Urinary bladder (tissue), 4 donors: ENCODE measurements around the gene CD53. TPM values are rescaled to one million over a fixed set of nuclear protein-coding genes. Genes with fewer than 3 reads are reported as not detected.
A peak's percentile ranks its signal among the peaks of the same experiment; 100 is the strongest.
"Not testable (repeated sequence)": the region's sequence is repeated elsewhere in the genome, so short reads cannot be mapped to it uniquely, and the experiment has no call there.

Source experiments
- DNase-seq: peaks from one replicate; pipeline ENCODE4 v3.0.0-alpha.2; 2015; ENCODE audit errors: extremely low spot score
- H3K27ac ChIP-seq: one replicate; pipeline ENCODE4 v1.5.1; 2013; ENCODE audit warnings: low read depth, mild to moderate bottlenecking, moderate library complexity
- H3K36me3 ChIP-seq: one replicate; pipeline ENCODE4 v1.6.1; 2013; ENCODE audit warnings: mild to moderate bottlenecking, moderate library complexity; ENCODE audit not compliant: insufficient read depth
- H3K4me1 ChIP-seq: one replicate; pipeline ENCODE4 v1.6.1; 2013; ENCODE audit warnings: mild to moderate bottlenecking, moderate library complexity; ENCODE audit not compliant: insufficient read depth
- H3K4me3 ChIP-seq: one replicate; pipeline ENCODE4 v1.5.1; 2013; ENCODE audit warnings: low read depth, low read length
- WGBS: extraction: QIAGEN DNeasy Blood & Tissue Kit; methylation state at CpG from one replicate; pipeline ENCODE4 v1.1.7; 2013; 5-methylcytosine and 5-hydroxymethylcytosine counted together
- polyA plus RNA-seq: library from polyadenylated mRNA; stranded (reverse); fragments of 200-250 nt; gene quantifications from one replicate; pipeline ENCODE4 v1.2.3, GENCODE V29; 2013
- total RNA-seq: library from RNA; depleted of rRNA; stranded (reverse); fragments of >200 nt; gene quantifications from one replicate; pipeline ENCODE4 v1.2.3, GENCODE V29; 2014
- donor health status: healthy with polysubstance abuse.
- donor health status: healthy.

Gene CD53
- total and polyA plus RNA-seq, 2 donors: 21.5 to 48.9 TPM

GRCh38 chr1:110915804-110916203 is 42.9 kb downstream of the CD53 start:
- DNase-seq: no peak
- WGBS: 69% methylated on average over 2 of the region's 2 CpGs
- no peak overlapping the region for H3K4me3 ChIP-seq
- no peak overlapping the region for H3K27ac ChIP-seq
- H3K4me1 ChIP-seq: no peaks in the 10 kb centered on the region
- H3K36me3 ChIP-seq: no peaks in the 10 kb centered on the region

- H3K27ac ChIP-seq: no peak overlapping the region
- no peak overlapping the region for H3K4me3 ChIP-seq
- DNase-seq: no peak
- WGBS: 67% methylated on average over 2 of the region's 2 CpGs
- H3K4me1 ChIP-seq: no peaks in the 10 kb centered on the region
- H3K36me3 ChIP-seq: no peaks in the 10 kb centered on the region
Observed at GRCh38 chr1:110916274-110916668, 43.3 kb downstream of the CD53 start.

- Histone ChIP-seq H3K27ac (no peak overlapping the region), H3K4me1 (no peaks in the 10 kb centered on the region), H3K4me3 (no peak overlapping the region), H3K36me3 (no peaks in the 10 kb centered on the region)
- peak; percentile 7 for DNase-seq
- WGBS: 33% methylated on average over 2 of the region's 2 CpGs
Observed at GRCh38 chr1:110916669-110917306, 43.8 kb downstream of the CD53 start.

- DNase-seq: no peak
- H3K36me3 ChIP-seq: no peaks in the 10 kb centered on the region
- no peak overlapping the region for H3K27ac ChIP-seq
- H3K4me3 ChIP-seq: no peak overlapping the region
- no peaks in the 10 kb centered on the region for H3K4me1 ChIP-seq
- 70% methylated on average over 1 of the region's 1 CpG for WGBS
Observed at GRCh38 chr1:110918016-110918415, 45.1 kb downstream of the CD53 start.

- no peak for DNase-seq
- no peak overlapping the region for H3K4me3 ChIP-seq
- no peaks in the 10 kb centered on the region for H3K36me3 ChIP-seq
- 90% methylated on average over 1 of the region's 1 CpG for WGBS
- H3K4me1 ChIP-seq: no peaks in the 10 kb centered on the region
- no peak overlapping the region for H3K27ac ChIP-seq
Observed at GRCh38 chr1:110921953-110922352, 49.0 kb downstream of the CD53 start.

GRCh38 chr1:110927484-110928075 is 54.6 kb downstream of the CD53 start:
- H3K4me3 ChIP-seq: no peak overlapping the region
- no peak overlapping the region for H3K27ac ChIP-seq
- no peak for DNase-seq
- H3K4me1 ChIP-seq: no peaks in the 10 kb centered on the region
- no peaks in the 10 kb centered on the region for H3K36me3 ChIP-seq
- 70% methylated on average over 2 of the region's 2 CpGs for WGBS

GRCh38 chr1:110928191-110928590 is 55.2 kb downstream of the CD53 start:
- H3K27ac ChIP-seq: no peak overlapping the region
- no peaks in the 10 kb centered on the region for H3K4me1 ChIP-seq
- H3K4me3 ChIP-seq: no peak overlapping the region
- WGBS: 81% methylated on average over 1 of the region's 1 CpG
- no peak for DNase-seq
- no peaks in the 10 kb centered on the region for H3K36me3 ChIP-seq

- H3K4me1 ChIP-seq: no peaks in the 10 kb centered on the region
- no peaks in the 10 kb centered on the region for H3K36me3 ChIP-seq
- no peak overlapping the region for H3K27ac ChIP-seq
- no peak for DNase-seq
- 49% methylated on average over 2 of the region's 2 CpGs for WGBS
- no peak overlapping the region for H3K4me3 ChIP-seq
Observed at GRCh38 chr1:110928904-110929303, 56.0 kb downstream of the CD53 start.

- H3K36me3 ChIP-seq, DNase-seq, H3K4me1 ChIP-seq, H3K27ac ChIP-seq, H3K4me3 ChIP-seq: not testable (repeated sequence)
- 96% methylated on average over 3 of the region's 3 CpGs for WGBS
Observed at GRCh38 chr1:110931097-110931496, 58.1 kb downstream of the CD53 start.

GRCh38 chr1:110936567-110936966 is 63.6 kb downstream of the CD53 start:
- Histone ChIP-seq H3K4me1 (no peaks in the 10 kb centered on the region), H3K36me3 (peaks cover 2% of the 10 kb centered on the region), H3K4me3 (no peak overlapping the region), H3K27ac (no peak overlapping the region)
- 74% methylated on average over 1 of the region's 1 CpG for WGBS
- DNase-seq: no peak

GRCh38 chr1:110944806-110945205 is 71.9 kb downstream of the CD53 start:
- no peaks in the 10 kb centered on the region for H3K4me1 ChIP-seq
- WGBS: 56% methylated on average over 3 of the region's 3 CpGs
- no peak for DNase-seq
- no peak overlapping the region for H3K27ac ChIP-seq
- H3K36me3 ChIP-seq: peaks cover 2% of the 10 kb centered on the region
- H3K4me3 ChIP-seq: no peak overlapping the region

GRCh38 chr1:110945626-110946025 is 72.7 kb downstream of the CD53 start:
- DNase-seq: no peak
- Histone ChIP-seq H3K4me1 (no peaks in the 10 kb centered on the region), H3K36me3 (peaks cover 3% of the 10 kb centered on the region), H3K27ac (no peak overlapping the region), H3K4me3 (no peak overlapping the region)
- 94% methylated on average over 2 of the region's 2 CpGs for WGBS

- peaks cover 6% of the 10 kb centered on the region for H3K36me3 ChIP-seq
Observed at GRCh38 chr1:110948038-110948810, 75.3 kb downstream of the CD53 start.

More at GRCh38 chr1:110948038-110948810, 75.3 kb downstream of the CD53 start:
- WGBS: 93% methylated on average over 10 of the region's 10 CpGs
- H3K27ac ChIP-seq: no peak overlapping the region
- H3K4me3 ChIP-seq: no peak overlapping the region
- H3K4me1 ChIP-seq: no peaks in the 10 kb centered on the region
- no peak for DNase-seq
